ENCODE measurements around the gene LSM12. TPM values are rescaled to one million over a fixed set of nuclear protein-coding genes. Genes with fewer than 3 reads are reported as not detected.
A peak's percentile ranks its signal among the peaks of the same experiment; 100 is the strongest.

LSM12 gene
- total and polyA plus RNA-seq, 12 donors: 25.2 to 60.7 (median 42.3) TPM

- WGBS, 2 donors: 76 to 82% methylated on average over 3 of the region's 3 CpGs
- H3K4me1 ChIP-seq: peaks cover 0 to 26% (median 6%) of the 10 kb centered on the region in 9 donors
- peak overlapping the region in 1 of 10 donors; percentile 3 for H3K27ac ChIP-seq
- intact Hi-C loops (cut with DNase I): no loop called here
- H3K27me3 ChIP-seq: no peaks in the 10 kb centered on the region
- H3K36me3 ChIP-seq: peaks cover 0 to 82% (median 32%) of the 10 kb centered on the region in 9 donors
- DNase-seq: no peak
- no peak for TF ChIP-seq CTCF (IDR thresholded peaks at IDR 0.05)
- no peaks in the 10 kb centered on the region for H3K9me3 ChIP-seq
- H3K4me3 ChIP-seq: no peak overlapping the region
- peak in 1 of 8 donors; percentile 34 for ATAC-seq
Observed at GRCh38 chr17:44033861-44034408, 32.5 kb downstream of the LSM12 start.

GRCh38 chr17:44030482-44030881 lies 36.0 kb downstream of the LSM12 start:
- Histone ChIP-seq H3K9me3 (no peaks in the 10 kb centered on the region), H3K4me1 (peaks cover 0 to 8% (median 0%) of the 10 kb centered on the region in 9 donors), H3K27me3 (no peaks in the 10 kb centered on the region), H3K27ac (no peak overlapping the region), H3K4me3 (no peak overlapping the region), H3K36me3 (peaks cover 0 to 67% (median 12%) of the 10 kb centered on the region in 9 donors)
- no peak for TF ChIP-seq CTCF (IDR thresholded peaks at IDR 0.05)
- WGBS, 2 donors: 90 to 93% methylated on average over 3 of the region's 3 CpGs
- ATAC-seq (no peak), DNase-seq (no peak)
- intact Hi-C loops (cut with DNase I): no loop called here

DNA sequence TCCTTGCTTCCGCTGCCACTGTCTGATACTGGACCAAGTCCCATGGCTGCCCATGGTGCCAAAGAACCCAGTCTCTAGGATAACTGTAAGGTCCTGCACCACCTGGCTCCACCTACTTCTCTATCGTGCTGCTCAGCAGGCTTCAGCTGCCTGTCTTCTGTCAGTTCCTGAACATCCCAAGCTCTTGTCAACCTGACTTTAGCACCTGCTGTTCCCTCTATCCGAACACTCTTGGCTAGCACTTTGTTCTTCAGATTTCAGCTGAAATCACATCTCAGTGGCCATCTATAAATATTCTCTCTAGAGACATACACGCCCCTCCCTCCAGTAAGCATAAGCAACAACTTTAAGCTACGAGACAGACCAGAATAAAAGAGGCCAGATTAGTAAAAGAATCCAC lies 36.7 kb downstream of the LSM12 start:
- WGBS, 2 donors: 79% methylated on average over 5 of the region's 5 CpGs
- no peak for ATAC-seq
- no peak for DNase-seq
- H3K36me3 ChIP-seq: peaks cover 0 to 67% (median 12%) of the 10 kb centered on the region in 9 donors
- no peak overlapping the region for H3K4me3 ChIP-seq
- TF ChIP-seq CTCF (IDR thresholded peaks at IDR 0.05): no peak
- intact Hi-C loops (cut with DNase I): no loop called here
- H3K4me1 ChIP-seq: peaks cover 0 to 8% (median 0%) of the 10 kb centered on the region in 9 donors
- no peak overlapping the region for H3K27ac ChIP-seq
- H3K27me3 ChIP-seq: no peaks in the 10 kb centered on the region
- no peaks in the 10 kb centered on the region for H3K9me3 ChIP-seq

- H3K27me3 ChIP-seq: no peaks in the 10 kb centered on the region
- peaks cover 0 to 61% (median 0%) of the 10 kb centered on the region in 9 donors for H3K36me3 ChIP-seq
- WGBS, 2 donors: 82 to 86% methylated on average over 4 of the region's 4 CpGs
Observed at GRCh38 chr17:44024853-44025252, 41.6 kb downstream of the LSM12 start.

More at GRCh38 chr17:44024853-44025252, 41.6 kb downstream of the LSM12 start:
- no peaks in the 10 kb centered on the region for H3K9me3 ChIP-seq
- DNase-seq (no peak), ATAC-seq (no peak)
- no peak overlapping the region for H3K4me3 ChIP-seq
- intact Hi-C loops (cut with DNase I): no loop called here
- no peak overlapping the region for H3K27ac ChIP-seq
- H3K4me1 ChIP-seq: no peaks in the 10 kb centered on the region
- no peak for TF ChIP-seq CTCF (IDR thresholded peaks at IDR 0.05)
